HEK293T (cell line): ENCODE data around the gene OTX2.

Experiments
- FOXK2 ChIP-seq: fragments of 450-650 bp; IDR thresholded peaks from 2 replicates; pipeline ENCODE4 v1.6.1; 2016; ENCODE audit warnings: mild to moderate bottlenecking
- FOXM1 ChIP-seq: fragments of 450-650 bp; IDR thresholded peaks from 2 replicates; pipeline ENCODE4 v1.6.1; 2017; ENCODE audit warnings: mild to moderate bottlenecking, borderline replicate concordance
- L3MBTL2 ChIP-seq: fragments of 450-650 bp; conservative IDR thresholded peaks from 2 replicates; pipeline ENCODE4 v1.6.1; 2016; ENCODE audit warnings: mild to moderate bottlenecking
- SUZ12 ChIP-seq: fragments of 450-650 bp; IDR thresholded peaks from 2 replicates; pipeline ENCODE4 v1.6.1; 2016; ENCODE audit warnings: mild to moderate bottlenecking
- TF ChIP-seq, protein P1 (sequence below): fragments of 450-650 bp; IDR thresholded peaks from 2 replicates; pipeline ENCODE4 v1.6.1; 2016

DNA sequence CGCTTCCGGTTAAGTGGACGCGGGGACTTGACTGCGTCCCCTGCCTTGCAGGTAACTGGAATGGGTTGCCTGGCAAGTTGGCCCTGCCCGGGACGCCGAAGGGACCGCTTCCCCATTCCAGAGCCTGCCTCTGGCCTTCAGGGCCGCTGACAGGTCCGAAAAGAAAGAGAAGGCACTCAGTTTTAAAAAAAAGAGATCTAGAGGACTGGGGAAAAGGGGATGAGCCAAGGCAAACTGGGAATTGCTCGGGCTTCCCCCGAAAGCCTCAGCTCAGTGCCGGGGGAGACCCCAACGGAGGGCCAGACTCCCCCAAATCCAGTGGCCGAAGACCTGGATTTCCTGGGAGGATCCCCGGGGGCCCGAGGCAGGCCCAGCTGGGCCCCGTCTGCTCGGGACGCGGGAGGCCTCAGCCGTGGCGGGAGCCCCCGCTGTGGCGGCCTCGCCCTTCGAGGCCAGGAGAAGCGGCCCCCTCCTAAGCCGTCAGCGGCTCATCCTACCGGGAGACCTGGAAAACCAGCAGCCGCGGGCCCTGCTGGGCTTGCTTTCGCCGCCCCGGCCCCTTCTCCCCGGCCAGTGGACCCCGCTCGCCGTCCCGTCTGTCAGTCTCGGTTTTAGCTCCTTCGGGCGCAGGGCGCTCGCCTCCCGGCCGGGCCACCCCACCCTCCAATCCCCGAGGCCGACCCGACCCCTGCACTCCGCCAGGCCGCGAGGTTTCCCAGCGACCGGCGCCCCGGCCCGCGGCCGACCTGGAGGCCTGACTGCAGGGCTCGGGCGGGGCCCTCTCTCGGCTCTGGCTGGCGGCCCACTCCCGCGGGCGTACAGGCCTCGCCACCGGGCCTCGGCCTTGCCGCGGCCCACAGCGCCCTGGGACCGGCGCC, 12.5 kb downstream of the OTX2 start:
- TF ChIP-seq FOXK2 = no peak
- TF ChIP-seq FOXM1 = no peak
- TF ChIP-seq L3MBTL2 = no peak
- TF ChIP-seq, protein P1, sequence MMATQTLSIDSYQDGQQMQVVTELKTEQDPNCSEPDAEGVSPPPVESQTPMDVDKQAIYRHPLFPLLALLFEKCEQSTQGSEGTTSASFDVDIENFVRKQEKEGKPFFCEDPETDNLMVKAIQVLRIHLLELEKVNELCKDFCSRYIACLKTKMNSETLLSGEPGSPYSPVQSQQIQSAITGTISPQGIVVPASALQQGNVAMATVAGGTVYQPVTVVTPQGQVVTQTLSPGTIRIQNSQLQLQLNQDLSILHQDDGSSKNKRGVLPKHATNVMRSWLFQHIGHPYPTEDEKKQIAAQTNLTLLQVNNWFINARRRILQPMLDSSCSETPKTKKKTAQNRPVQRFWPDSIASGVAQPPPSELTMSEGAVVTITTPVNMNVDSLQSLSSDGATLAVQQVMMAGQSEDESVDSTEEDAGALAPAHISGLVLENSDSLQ = no peak
- TF ChIP-seq SUZ12 = no peak
